HG02970 (cell line): ENCODE measurements around the gene NT5M.

Experiments
- ATAC-seq: cut with Tn5 transposase; IDR thresholded peaks from one replicate; pipeline ENCODE4 v1.9.1; 2021; ENCODE audit warnings: mild to moderate bottlenecking, moderate library complexity, moderate number of reproducible peaks; ENCODE audit not compliant: unreplicated experiment, low FRiP score

The NT5M gene

GRCh38 chr17:17387017-17387497 is 83.9 kb downstream of the NT5M start:
- no peak for ATAC-seq

GRCh38 chr17:17387498-17388362 is 84.6 kb downstream of the NT5M start:
- ATAC-seq = no peak

GRCh38 chr17:17388657-17389496 is 85.7 kb downstream of the NT5M start:
- ATAC-seq = no peak

GRCh38 chr17:17391668-17392370 is 88.6 kb downstream of the NT5M start:
- no peak for ATAC-seq

- ATAC-seq = no peak
Observed at GRCh38 chr17:17393976-17394375, 90.8 kb downstream of the NT5M start.

- ATAC-seq = no peak
Observed at GRCh38 chr17:17394494-17394893, 91.3 kb downstream of the NT5M start.

- ATAC-seq = no peak
Observed at GRCh38 chr17:17395246-17395802, 92.2 kb downstream of the NT5M start.

- ATAC-seq = no peak
Observed at GRCh38 chr17:17395885-17396284, 92.7 kb downstream of the NT5M start.
